Ecto neural progenitor cell (in vitro differentiated cells): ENCODE data around the gene ST14.
A peak's percentile ranks its signal among the peaks of the same experiment; 100 is the strongest.

Source experiments
- DNase-seq: peaks from one replicate; pipeline ENCODE4 v3.0.0-alpha.2; 2018; ENCODE audit warnings: low spot score

The ST14 gene

DNA sequence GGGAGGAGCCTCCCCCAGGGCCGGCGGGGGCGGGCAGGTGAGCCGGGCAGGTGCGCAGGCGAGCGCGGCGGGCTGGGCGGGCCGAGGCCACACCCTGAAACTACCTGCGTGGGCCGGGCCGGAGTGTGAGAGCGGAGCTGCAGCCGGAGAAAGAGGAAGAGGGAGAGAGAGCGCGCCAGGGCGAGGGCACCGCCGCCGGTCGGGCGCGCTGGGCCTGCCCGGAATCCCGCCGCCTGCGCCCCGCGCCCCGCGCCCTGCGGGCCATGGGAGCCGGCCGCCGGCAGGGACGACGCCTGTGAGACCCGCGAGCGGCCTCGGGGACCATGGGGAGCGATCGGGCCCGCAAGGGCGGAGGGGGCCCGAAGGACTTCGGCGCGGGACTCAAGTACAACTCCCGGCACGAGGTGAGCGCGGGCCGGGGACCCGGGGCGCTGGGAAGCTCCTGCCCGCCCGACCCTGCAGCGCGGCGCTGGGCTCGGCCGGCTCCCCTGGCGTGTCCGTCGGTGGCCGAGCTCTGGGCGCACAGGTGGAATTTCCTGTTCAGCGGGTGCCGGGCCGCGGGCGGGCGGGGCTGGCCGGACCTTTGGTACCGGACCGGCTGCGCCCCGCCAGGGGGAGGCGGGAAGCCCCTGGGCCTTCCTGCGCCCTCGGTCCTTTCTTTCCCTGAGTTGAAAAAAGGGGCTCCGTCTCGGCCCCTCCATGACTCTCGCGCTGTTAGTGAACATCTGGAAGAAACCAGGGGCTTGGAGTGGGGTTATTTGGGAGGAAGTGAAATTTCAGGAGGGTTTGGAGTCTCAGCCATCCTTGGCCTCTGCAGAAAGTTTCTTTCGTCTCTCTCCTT is at the start of gene ST14:
TSS of gene ST14 (plus strand) at position 126 of the 841 bp plus-strand sequence. CDS start at position 324, 198 bp downstream.
- DNase-seq, result peak; percentile 67

GRCh38 chr11:130110339-130111108 is 49.1 kb upstream of the ST14 start:
- DNase-seq, result no peak

DNA sequence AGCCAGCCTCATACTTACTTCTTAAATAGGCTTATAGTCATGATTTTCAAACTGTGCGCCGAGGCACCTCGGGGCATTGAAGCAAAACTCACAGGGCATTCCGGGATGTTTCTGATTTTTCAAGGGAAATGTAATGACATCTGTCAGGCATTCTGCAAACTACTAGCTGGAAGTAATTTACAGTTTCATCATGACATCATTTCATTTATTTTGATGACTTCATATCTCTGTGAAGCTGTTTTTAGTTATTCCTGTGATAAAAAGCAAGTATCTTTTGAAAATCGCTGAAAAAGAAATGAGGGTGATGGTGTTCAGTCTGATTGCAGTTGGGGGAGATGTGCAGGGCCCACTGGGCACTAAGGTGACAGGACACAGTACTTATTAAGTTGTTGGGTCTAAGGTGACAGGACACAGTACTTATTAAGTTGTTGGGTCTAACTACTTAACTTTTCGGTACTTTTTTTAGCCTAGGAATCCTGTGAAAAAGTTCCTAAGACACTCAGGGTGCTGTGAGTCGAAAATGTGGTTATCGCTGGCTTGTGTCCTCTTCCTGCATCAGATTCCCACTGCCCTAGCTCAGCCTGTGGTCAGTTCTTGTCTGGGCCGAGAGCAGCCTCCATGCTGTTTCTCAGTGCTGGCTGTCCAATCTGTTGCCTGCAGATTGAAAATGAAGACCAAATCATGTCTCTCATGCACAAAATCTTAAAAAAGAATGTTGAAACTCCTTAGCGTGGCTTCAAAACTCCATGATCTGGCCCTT is 47.3 kb upstream of the ST14 start:
- DNase-seq, result no peak

GRCh38 chr11:130114281-130114680 is 45.3 kb upstream of the ST14 start:
- no peak for DNase-seq

GRCh38 chr11:130114726-130115125 is 44.9 kb upstream of the ST14 start:
- DNase-seq, result no peak

GRCh38 chr11:130115218-130115617 is 44.4 kb upstream of the ST14 start:
- DNase-seq, result no peak

- DNase-seq, result no peak
Observed at GRCh38 chr11:130118165-130118564, 41.4 kb upstream of the ST14 start.

DNA sequence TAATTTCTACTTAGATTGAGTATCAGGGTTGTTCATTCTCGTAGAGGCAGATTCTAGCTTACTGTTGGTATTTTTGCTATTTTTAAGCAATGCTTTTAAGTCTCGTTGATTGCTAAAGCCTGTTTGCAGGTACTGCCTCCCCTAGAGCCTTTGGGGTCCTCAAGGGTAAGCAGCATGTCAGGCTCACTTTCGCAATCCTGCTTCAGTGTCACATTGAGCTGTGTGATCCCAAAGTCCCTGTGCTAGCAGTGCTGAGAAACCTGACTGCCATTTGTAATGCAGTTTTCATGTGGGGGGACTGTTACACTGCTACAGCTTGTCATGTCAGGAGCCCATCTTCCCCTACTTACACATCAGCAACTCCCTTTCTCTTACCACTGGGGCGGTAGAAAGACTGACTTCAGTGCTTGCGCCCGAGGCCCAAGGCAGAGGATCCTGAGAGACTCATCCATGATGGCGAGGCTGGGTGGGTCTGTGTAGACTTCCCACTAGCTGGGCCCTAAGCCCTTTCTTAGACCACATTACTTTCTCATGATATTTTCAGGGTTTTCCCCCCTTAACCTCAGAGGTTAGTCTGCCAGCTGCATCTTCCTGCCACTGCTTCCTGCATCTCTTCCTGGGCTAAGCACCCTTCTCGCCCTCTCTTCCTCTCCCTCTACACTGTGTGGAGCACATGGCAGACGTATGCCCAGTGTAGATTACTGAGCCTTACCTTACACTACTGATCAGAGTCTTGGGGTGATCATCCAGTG is 40.8 kb upstream of the ST14 start:
- no peak for DNase-seq

DNA sequence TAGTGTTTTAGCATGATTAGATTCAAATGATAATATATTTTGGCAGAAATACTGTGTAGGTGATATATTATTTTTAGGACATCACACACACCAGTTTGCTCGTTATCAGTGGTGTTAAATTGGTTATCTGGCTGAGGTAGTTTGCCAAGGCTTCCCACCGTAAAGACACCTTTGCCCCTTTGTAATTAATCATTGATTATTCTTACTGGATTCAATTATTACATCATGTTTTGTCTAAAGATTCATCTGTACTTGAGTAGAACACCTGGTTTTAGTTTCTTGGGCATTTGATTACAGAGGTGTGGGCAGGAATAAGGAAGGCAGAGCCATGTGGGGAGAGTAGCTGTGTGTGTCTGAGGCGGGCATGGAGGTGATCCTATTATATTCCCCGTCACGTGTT is 39.5 kb upstream of the ST14 start:
- DNase-seq, result no peak

DNA sequence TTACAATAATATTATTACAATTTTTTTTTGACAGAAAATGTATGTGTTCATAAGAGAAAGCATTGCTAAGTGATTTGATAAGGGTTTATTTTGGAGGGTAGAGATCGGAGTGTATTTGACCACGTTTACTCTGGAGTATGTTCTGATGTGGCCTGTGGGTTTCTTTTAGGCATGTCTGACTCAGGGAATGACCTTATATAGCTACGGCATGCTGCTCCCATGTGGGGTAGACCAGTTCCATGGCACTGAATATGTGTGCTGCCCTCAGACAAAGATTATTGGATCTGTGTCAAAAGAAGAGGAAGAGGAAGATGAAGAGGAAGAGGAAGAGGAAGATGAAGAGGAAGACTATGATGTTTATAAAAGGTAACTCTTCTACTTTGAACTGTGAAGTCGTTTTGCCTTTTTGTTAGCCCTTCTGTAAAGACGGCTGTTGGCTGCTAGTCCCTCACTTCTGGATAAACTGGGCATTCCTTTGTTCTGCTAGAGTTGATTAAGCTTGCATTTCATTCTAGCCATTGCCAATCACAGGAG is 38.1 kb upstream of the ST14 start:
- DNase-seq, result no peak

DNA sequence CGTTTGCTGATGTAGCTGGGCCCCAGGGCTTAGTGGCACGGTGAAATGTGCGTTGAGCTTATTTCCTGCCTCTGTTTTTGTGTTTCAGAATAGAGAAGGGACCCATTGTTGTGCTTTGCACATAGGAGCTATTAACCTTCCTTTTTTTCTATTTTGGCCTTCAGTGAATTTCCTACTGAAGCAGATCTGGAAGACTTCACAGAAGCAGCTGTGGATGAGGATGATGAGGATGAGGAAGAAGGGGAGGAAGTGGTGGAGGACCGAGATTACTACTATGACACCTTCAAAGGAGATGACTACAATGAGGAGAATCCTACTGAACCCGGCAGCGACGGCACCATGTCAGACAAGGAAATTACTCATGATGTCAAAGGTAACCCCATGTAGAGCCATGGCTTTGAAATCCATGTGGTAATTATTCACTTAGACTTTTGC is 37.4 kb upstream of the ST14 start:
- DNase-seq, result no peak

DNA sequence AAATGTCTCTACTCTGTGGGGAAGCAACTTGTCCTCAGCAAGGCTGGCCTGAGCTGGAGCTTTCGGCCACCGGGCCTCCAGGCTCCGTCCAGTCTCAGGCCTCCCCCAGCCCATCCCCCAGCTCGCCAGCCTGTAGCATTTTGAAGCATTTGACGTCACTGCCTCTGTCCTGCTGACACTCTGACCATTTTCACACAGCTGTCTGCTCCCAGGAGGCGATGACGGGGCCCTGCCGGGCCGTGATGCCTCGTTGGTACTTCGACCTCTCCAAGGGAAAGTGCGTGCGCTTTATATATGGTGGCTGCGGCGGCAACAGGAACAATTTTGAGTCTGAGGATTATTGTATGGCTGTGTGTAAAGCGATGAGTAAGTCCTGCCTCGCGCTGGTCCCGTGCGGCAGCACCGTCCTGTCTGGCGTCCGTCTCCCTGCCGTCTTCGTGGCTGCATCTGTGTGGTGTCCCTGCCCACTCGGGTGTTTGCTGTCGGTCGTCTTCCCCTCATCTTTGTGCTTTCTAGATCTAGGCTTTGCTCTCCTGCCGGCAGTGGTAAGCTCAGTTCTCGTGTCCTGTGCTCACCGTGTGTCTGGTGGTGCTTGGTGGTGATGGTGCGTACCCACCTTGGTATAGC is 36.1 kb upstream of the ST14 start:
- no peak for DNase-seq

- DNase-seq, result no peak
Observed at GRCh38 chr11:130124096-130124495, 35.5 kb upstream of the ST14 start.

GRCh38 chr11:130125638-130126037 is 33.9 kb upstream of the ST14 start:
- DNase-seq, result no peak

- no peak for DNase-seq
Observed at GRCh38 chr11:130126516-130126915, 33.1 kb upstream of the ST14 start.

- DNase-seq, result no peak
Observed at GRCh38 chr11:130127509-130127908, 32.1 kb upstream of the ST14 start.

DNA sequence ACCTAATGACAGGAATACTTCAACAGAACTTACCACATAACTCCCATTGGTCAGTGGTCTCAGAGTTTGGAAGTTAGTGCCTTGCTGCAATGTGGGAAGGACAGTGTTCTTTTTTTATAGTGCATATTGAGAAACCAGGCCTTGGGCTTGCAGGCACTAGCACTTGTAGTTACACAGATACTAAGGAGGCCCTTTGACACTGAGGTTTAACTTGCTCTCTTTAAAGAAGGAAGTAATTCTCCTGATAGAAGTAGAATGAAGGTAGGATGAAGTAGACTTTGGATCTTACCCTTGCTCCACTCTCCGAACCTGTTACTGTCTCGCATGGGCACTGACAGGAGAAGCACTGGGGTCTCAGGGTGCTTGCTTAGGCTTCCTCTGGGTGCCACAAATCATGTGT is 31.0 kb upstream of the ST14 start:
- DNase-seq, result no peak

DNA sequence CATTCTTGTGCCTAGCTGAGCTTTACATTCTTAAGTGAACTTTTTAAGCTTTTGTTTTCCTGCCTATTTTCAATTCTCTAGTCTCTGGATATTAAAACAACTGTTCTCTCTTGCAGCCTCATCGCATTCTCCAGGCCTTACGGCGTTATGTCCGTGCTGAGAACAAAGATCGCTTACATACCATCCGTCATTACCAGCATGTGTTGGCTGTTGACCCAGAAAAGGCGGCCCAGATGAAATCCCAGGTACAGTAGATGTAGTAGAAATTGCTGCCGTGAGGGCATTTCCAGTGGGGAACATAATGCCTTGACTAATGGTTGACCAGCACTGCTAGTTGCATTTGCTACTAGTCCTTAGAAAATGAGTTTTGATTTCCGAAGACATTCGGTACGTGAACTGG is 29.7 kb upstream of the ST14 start:
- DNase-seq, result no peak

DNA sequence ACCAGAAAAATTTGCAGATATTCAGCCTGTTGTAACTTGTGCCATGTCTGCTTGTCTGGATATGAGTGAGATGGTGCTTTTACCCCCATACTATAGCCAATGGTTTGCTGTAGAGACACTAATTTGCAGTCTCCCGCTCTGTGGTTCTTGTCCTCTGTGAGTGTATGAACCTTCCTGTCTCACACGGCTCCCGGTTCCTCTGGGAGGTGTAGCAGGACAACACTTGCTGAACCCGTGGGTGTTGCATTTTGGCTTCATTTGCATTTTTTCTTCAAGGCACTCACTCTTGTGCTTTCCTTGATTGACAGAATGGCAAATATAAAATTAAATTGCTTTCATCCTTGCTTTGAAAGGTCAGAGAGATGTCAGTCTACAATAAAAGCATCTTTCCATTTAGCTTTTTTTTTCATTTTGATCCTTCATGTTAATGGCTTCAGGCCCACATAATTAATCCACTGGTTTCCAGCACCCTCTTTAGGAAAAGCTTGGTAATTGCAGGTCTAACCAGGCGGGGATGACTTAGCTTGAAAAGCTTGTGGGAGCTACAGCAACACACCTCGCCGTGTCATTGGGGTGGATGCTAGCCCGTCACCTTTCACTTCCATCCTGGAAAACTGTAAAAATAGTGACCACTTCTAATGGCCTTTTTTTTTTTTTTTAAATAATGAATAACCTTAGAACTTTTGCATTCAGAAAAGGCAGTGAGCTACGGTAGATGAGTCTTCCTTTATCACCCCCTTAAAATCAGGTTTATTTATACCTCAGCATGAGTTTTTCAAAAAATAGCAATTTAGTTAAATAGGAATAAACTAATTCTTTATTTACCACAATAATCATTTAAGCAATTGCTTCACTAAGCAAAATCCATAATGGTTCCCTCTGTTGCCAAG is 27.4 kb upstream of the ST14 start:
- DNase-seq, result no peak

DNA sequence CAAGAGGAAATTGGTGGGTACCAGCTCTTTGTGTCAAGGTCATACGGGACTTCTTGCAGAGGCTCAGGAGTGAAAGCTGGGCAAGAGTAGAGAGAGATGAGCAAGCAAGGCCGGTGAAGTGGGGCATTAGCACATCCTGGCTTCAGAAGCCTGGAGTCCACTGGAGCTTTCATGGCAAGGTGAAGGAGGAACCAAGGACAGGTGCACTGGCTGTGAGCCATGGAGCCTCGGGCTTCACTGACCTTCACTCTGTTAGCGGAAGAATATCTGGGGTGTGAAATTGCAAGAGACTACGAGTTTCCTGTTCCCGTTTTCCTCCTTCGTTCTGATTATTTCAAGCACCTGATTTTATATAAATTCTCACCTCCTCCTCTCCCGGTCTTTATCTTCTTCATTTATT is 25.9 kb upstream of the ST14 start:
- no peak for DNase-seq
